Endodermal cell (in vitro differentiated cells): ENCODE results near the gene COX10. TPM values are rescaled to one million over a fixed set of nuclear protein-coding genes. Genes with fewer than 3 reads are reported as not detected.
A peak's percentile ranks its signal among the peaks of the same experiment; 100 is the strongest.

Experiments used
- DNase-seq: peaks from one replicate; pipeline ENCODE4 v3.0.0-alpha.2; 2017
- H3K27ac ChIP-seq: 2 replicates; pipeline ENCODE4 v1.5.1; 2013; ENCODE audit warnings: mild to moderate bottlenecking, low read depth, low read length, moderate library complexity
- H3K27me3 ChIP-seq: 2 replicates; pipeline ENCODE4 v1.6.1; 2013; ENCODE audit warnings: mild to moderate bottlenecking, low read length, moderate library complexity; ENCODE audit not compliant: insufficient read depth, control insufficient read depth, poor library complexity, severe bottlenecking
- H3K36me3 ChIP-seq: 2 replicates; pipeline ENCODE4 v1.7.0; 2013; ENCODE audit warnings: mild to moderate bottlenecking, low read length, moderate library complexity; ENCODE audit not compliant: control insufficient read depth, insufficient read depth
- H3K4me1 ChIP-seq: one replicate; pipeline ENCODE4 v1.7.0; 2013; ENCODE audit warnings: low read length; ENCODE audit not compliant: control insufficient read depth, insufficient read depth
- H3K4me3 ChIP-seq: 2 replicates; pipeline ENCODE4 v1.5.1; 2013; ENCODE audit warnings: mild to moderate bottlenecking, low read length, moderate library complexity
- H3K9ac ChIP-seq: 2 replicates; pipeline ENCODE4 v1.6.1; 2013; ENCODE audit warnings: mild to moderate bottlenecking, low read length, moderate library complexity; ENCODE audit not compliant: poor library complexity, severe bottlenecking; ENCODE audit errors: extremely low read depth
- H3K9me3 ChIP-seq: 2 replicates; pipeline ENCODE4 v1.6.1; 2013; ENCODE audit warnings: mild to moderate bottlenecking, low read length, moderate library complexity; ENCODE audit not compliant: control insufficient read depth
- H3K27ac Mint-ChIP-seq: 2 replicates; pipeline ENCODE4 v1.8.0; 2020; ENCODE audit warnings: mixed read lengths
- H3K27me3 Mint-ChIP-seq: 2 replicates; pipeline ENCODE4 v1.8.0; 2021; ENCODE audit warnings: mild to moderate bottlenecking, mixed read lengths; ENCODE audit not compliant: insufficient read depth
- H3K36me3 Mint-ChIP-seq: 2 replicates; pipeline ENCODE4 v1.8.0; 2020; ENCODE audit warnings: low read depth, mixed read lengths
- H3K4me1 Mint-ChIP-seq: 2 replicates; pipeline ENCODE4 v1.8.0; 2020; ENCODE audit warnings: mixed read lengths
- H3K4me3 Mint-ChIP-seq: 2 replicates; pipeline ENCODE4 v1.8.0; 2020; ENCODE audit warnings: mild to moderate bottlenecking, moderate library complexity, mixed read lengths
- H3K9me3 Mint-ChIP-seq: 2 replicates; pipeline ENCODE4 v1.8.0; 2020; ENCODE audit warnings: mild to moderate bottlenecking, mixed read lengths
- CTCF ChIP-seq: fragments of 200-600 bp; sonication (generic); conservative IDR thresholded peaks from 2 replicates; pipeline ENCODE4 v1.5.0; 2021; ENCODE audit warnings: antibody characterized with exemption, mild to moderate bottlenecking
- WGBS, 2 experiments: methylation state at CpG; one replicate each; pipeline versions ENCODE4 v1.1.5 to v1.1.7; 2013; ENCODE audit warnings: missing lambda C conversion rate in 2 of 2, mixed read lengths in 1 of 2; ENCODE audit not compliant: insufficient coverage in 1 of 2, insufficient read length in 1 of 2; 5-methylcytosine and 5-hydroxymethylcytosine counted together
- total RNA-seq, 2 donors: library from RNA; stranded (reverse); fragmentation: NEBNext Ultra II Directional in 1 of 2; extraction: Animal tissue kit (Norgen Biotek cat#: 25700) in 1 of 2; gene quantifications; 2 replicates in 1 of 2; 3 replicates in 1 of 2; pipeline ENCODE4 v1.2.1, GENCODE V29; 2021

Gene COX10
- total RNA-seq, 2 donors from 2014 or later = 15.0 to 15.4 TPM

GRCh38 chr17:14070344-14070984, 1.2 kb downstream of the COX10 start:
- Mint-ChIP-seq H3K4me1 (peaks cover 14% of the 10 kb centered on the region), H3K27ac (no peak overlapping the region), H3K4me3 (peak overlapping the region; percentile 98), H3K27me3 (no peaks in the 10 kb centered on the region), H3K36me3 (peaks cover 21% of the 10 kb centered on the region), H3K9me3 (peaks cover 13% of the 10 kb centered on the region)
- no peak for TF ChIP-seq CTCF
- Histone ChIP-seq H3K27ac (no peak overlapping the region), H3K9ac (no peak overlapping the region), H3K4me3 (peak overlapping the region; percentile 98), H3K27me3 (no peaks in the 10 kb centered on the region), H3K4me1 (peaks cover 7% of the 10 kb centered on the region), H3K9me3 (peaks cover 19% of the 10 kb centered on the region), H3K36me3 (peaks cover 24% of the 10 kb centered on the region)
- no peak for DNase-seq
- 74 to 100% methylated on average over 1 to 5 of the region's 6 CpGs for WGBS, 2 experiments

- no peak overlapping the region for H3K27ac Mint-ChIP-seq
- Histone ChIP-seq H3K36me3 (peaks cover 23% of the 10 kb centered on the region), H3K4me3 (no peak overlapping the region), H3K9ac (no peak overlapping the region), H3K27me3 (no peaks in the 10 kb centered on the region), H3K4me1 (peaks cover 7% of the 10 kb centered on the region), H3K9me3 (no peaks in the 10 kb centered on the region), H3K27ac (no peak overlapping the region)
- no peak overlapping the region for H3K4me3 Mint-ChIP-seq
- H3K9me3 Mint-ChIP-seq = no peaks in the 10 kb centered on the region
- no peak for TF ChIP-seq CTCF
- H3K27me3 Mint-ChIP-seq = no peaks in the 10 kb centered on the region
- 95 to 100% methylated on average over 3 to 5 of the region's 5 CpGs for WGBS, 2 experiments
- peaks cover 13% of the 10 kb centered on the region for H3K4me1 Mint-ChIP-seq
- peaks cover 16% of the 10 kb centered on the region for H3K36me3 Mint-ChIP-seq
- DNase-seq = no peak
These were observed 3.6 kb downstream of the COX10 start for GRCh38 chr17:14072881-14073280.

- Histone ChIP-seq H3K9me3 (no peaks in the 10 kb centered on the region), H3K36me3 (peaks cover 40% of the 10 kb centered on the region), H3K4me1 (no peaks in the 10 kb centered on the region), H3K9ac (no peak overlapping the region), H3K4me3 (no peak overlapping the region), H3K27me3 (no peaks in the 10 kb centered on the region), H3K27ac (no peak overlapping the region)
- H3K27me3 Mint-ChIP-seq = no peaks in the 10 kb centered on the region
- 90 to 97% methylated on average over 3 of the region's 3 CpGs for WGBS, 2 experiments
- no peak overlapping the region for H3K4me3 Mint-ChIP-seq
- DNase-seq = no peak
- H3K27ac Mint-ChIP-seq = no peak overlapping the region
- TF ChIP-seq CTCF = no peak
- peaks cover 29% of the 10 kb centered on the region for H3K36me3 Mint-ChIP-seq
- no peaks in the 10 kb centered on the region for H3K4me1 Mint-ChIP-seq
- H3K9me3 Mint-ChIP-seq = no peaks in the 10 kb centered on the region
These were observed 8.7 kb downstream of the COX10 start for GRCh38 chr17:14078027-14078426.
